Caco-2 (cell line): Measurements from ENCODE around the gene KIF22. TPM values are rescaled to one million over a fixed set of nuclear protein-coding genes. Genes with fewer than 3 reads are reported as not detected.
"Not testable (repeated sequence)": the region's sequence is repeated elsewhere in the genome, so short reads cannot be mapped to it uniquely, and the experiment has no call there.

Source experiments
- BruUV-seq: library from RNA; stranded (reverse); fragments of 400-500 nt; replicated peaks from 2 replicates; lab custom pipeline; 2021; lab: Mats Ljungman, UMichigan
- CTCF ChIA-PET: fragments of 300-600 bp; sonication (Branson Sonifier 250); formaldehyde crosslinking; loops from one replicate; lab custom pipeline; 2022; ENCODE audit warnings: antibody characterized with exemption; lab: Charles Lee
- POLR2A ChIA-PET: fragments of 300-600 bp; sonication (Branson Sonifier 250); formaldehyde crosslinking; loops from one replicate; lab custom pipeline; 2022; ENCODE audit warnings: antibody characterized with exemption; lab: Charles Lee
- DNase-seq, 2 experiments: peaks; one replicate each; pipeline versions ENCODE4 v3.0.0 to v3.0.0-alpha.2; 2020 to 2022
- H3K27me3 ChIP-seq: replicated peaks from 2 replicates; pipeline ENCODE4 v1.6.0; 2011; ENCODE audit warnings: low read length; ENCODE audit not compliant: control insufficient read depth, insufficient read depth
- H3K36me3 ChIP-seq: 2 replicates; pipeline ENCODE4 v1.5.1; 2011; ENCODE audit warnings: low read length; ENCODE audit not compliant: control insufficient read depth, insufficient read depth
- H3K4me1 ChIP-seq: fragments of 250-450 bp; sonication (Bioruptor Pico); 2 replicates; pipeline ENCODE4 v1.5.1; 2020; ENCODE audit warnings: mild to moderate bottlenecking
- H3K4me3 ChIP-seq: 2 replicates; pipeline ENCODE4 v1.5.1; 2011; ENCODE audit warnings: low read depth, mild to moderate bottlenecking, control low read depth, low read length
- H3K9me3 ChIP-seq: fragments of 250-450 bp; sonication (Bioruptor Pico); 2 replicates; pipeline ENCODE4 v1.5.1; 2020; ENCODE audit warnings: mild to moderate bottlenecking, moderate library complexity
- H3K27ac Mint-ChIP-seq: one replicate; pipeline ENCODE4 v1.8.0; 2022; ENCODE audit warnings: mixed read lengths; ENCODE audit not compliant: unreplicated experiment
- H3K27me3 Mint-ChIP-seq: one replicate; pipeline ENCODE4 v1.8.0; 2022; ENCODE audit warnings: mixed read lengths; ENCODE audit not compliant: insufficient read depth, unreplicated experiment
- H3K36me3 Mint-ChIP-seq: one replicate; pipeline ENCODE4 v1.8.0; 2022; ENCODE audit warnings: mild to moderate bottlenecking, mixed read lengths; ENCODE audit not compliant: insufficient read depth, unreplicated experiment
- H3K4me1 Mint-ChIP-seq: one replicate; pipeline ENCODE4 v1.8.0; 2022; ENCODE audit warnings: low read depth, mixed read lengths; ENCODE audit not compliant: unreplicated experiment
- H3K4me3 Mint-ChIP-seq: one replicate; pipeline ENCODE4 v1.8.0; 2022; ENCODE audit warnings: mild to moderate bottlenecking, moderate library complexity, mixed read lengths; ENCODE audit not compliant: unreplicated experiment
- H3K9me3 Mint-ChIP-seq: one replicate; pipeline ENCODE4 v1.8.0; 2022; ENCODE audit warnings: mixed read lengths; ENCODE audit not compliant: unreplicated experiment
- intact Hi-C: fragments of 100-400 bp; cut with micrococcal nuclease; formaldehyde crosslinking; loops from one replicate; pipeline ENCODE4 v1.10.0; 2022; ENCODE audit not compliant: unreplicated experiment
- total RNA-seq: library from RNA; stranded (reverse); gene quantifications from 2 replicates; pipeline ENCODE4 v1.2.3, GENCODE V29; 2022
- TF ChIP-seq, protein P1 (sequence below), 2 experiments: fragments of 200-600 bp in 1 of 2; IDR thresholded peaks; 1 replicate in 1 of 2; 2 replicates in 1 of 2; pipeline versions ENCODE4 v1.5.1 to v1.8.0; 2011 to 2022; ENCODE audit warnings: antibody characterized with exemption in 1 of 2, control low read depth in 1 of 2, inconsistent platforms in 1 of 2, low read depth in 1 of 2, low read length in 1 of 2, mild to moderate bottlenecking in 1 of 2, moderate library complexity in 1 of 2; ENCODE audit not compliant: insufficient read depth in 1 of 2, severe bottlenecking in 1 of 2, unreplicated experiment in 1 of 2

The KIF22 gene
- total RNA-seq, 1 experiment from 2014 or later, result 152 TPM

DNA sequence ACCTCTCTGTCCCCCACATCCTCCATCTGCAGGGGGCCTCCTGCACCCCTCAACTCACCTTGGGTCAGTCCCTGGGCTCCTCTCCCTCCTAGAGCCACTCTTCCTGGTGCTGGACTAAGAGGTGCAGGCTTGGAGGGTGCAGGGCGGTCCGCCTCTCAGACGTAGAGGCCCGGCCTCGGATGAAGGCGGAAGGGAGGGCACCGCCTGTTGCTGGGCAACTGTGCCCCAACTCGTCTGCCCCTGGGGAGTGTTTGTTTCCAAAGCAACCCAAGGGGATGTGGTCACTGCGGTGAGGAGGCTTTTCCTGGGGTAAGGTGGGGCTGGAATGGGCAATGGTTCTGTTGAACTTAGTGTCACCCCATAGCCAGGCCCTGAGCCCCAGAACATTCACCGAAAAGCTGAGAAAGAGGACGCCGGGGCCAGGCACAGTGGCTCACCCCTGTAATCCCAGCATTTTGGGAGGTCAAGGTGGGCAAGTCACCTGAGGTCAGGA is 44.7 kb upstream of the KIF22 start, which contains the start of gene C16orf54:
Gene C16orf54, minus strand, starts transcription at position 138 of the 493 bp plus-strand sequence. CDS start 1,039 bp downstream, outside the sequence.
- H3K36me3 ChIP-seq, result no peaks in the 10 kb centered on the region; the same call in 1 of the 2 replicates
- peak within 1 kb of the TSS; percentile 40 for H3K27ac Mint-ChIP-seq
- H3K4me1 ChIP-seq, result peaks cover 14% of the 10 kb centered on the region
- no TSS peak for BruUV-seq
- ChIA-PET CTCF (no interaction called here), POLR2A (no interaction called here)
- H3K4me3 ChIP-seq, result no peak within 1 kb of the TSS
- no peaks in the 10 kb centered on the region for H3K36me3 Mint-ChIP-seq
- TF ChIP-seq, protein P1, sequence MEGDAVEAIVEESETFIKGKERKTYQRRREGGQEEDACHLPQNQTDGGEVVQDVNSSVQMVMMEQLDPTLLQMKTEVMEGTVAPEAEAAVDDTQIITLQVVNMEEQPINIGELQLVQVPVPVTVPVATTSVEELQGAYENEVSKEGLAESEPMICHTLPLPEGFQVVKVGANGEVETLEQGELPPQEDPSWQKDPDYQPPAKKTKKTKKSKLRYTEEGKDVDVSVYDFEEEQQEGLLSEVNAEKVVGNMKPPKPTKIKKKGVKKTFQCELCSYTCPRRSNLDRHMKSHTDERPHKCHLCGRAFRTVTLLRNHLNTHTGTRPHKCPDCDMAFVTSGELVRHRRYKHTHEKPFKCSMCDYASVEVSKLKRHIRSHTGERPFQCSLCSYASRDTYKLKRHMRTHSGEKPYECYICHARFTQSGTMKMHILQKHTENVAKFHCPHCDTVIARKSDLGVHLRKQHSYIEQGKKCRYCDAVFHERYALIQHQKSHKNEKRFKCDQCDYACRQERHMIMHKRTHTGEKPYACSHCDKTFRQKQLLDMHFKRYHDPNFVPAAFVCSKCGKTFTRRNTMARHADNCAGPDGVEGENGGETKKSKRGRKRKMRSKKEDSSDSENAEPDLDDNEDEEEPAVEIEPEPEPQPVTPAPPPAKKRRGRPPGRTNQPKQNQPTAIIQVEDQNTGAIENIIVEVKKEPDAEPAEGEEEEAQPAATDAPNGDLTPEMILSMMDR (IDR thresholded peaks at IDR 0.05; ENCODE audit: insufficient read depth in 1 of 2, low read depth in 1 of 2, low read length in 1 of 2, severe bottlenecking in 1 of 2, unreplicated experiment in 1 of 2), result no peak
- H3K9me3 ChIP-seq, result no peaks in the 10 kb centered on the region; the same call in 1 of the 2 replicates
- H3K27me3 Mint-ChIP-seq, result no peaks in the 10 kb centered on the region
- peaks cover under 1% of the 10 kb centered on the region for H3K4me1 Mint-ChIP-seq
- H3K4me3 Mint-ChIP-seq, result no peak within 1 kb of the TSS
- no peaks in the 10 kb centered on the region for H3K27me3 ChIP-seq
- intact Hi-C loops, result no loop called here
- no peak for DNase-seq
- no peaks in the 10 kb centered on the region for H3K9me3 Mint-ChIP-seq

DNA sequence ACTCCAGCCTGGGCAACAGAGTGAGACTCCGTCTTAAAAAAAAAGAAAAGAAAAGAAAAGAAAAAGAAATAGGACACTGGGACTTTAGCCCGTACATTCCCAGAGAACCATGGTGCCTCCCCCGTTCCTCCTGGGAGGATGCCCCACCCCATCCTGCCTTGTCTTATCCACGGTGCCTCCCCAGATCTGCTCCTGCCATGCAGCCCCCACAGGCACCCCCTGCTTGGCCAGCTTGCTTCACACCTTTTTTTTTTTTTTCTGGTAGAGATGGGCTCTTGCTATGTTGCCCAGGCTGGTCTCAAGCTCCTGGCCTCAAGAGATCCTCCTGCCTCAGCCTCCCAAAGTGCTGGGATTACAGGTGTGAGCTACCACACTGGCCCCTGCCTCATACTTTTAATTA is 44.0 kb upstream of the KIF22 start:
- H3K36me3 ChIP-seq, H3K4me3 Mint-ChIP-seq, H3K4me1 ChIP-seq, H3K27me3 ChIP-seq, H3K9me3 ChIP-seq, H3K4me3 ChIP-seq, CTCF ChIA-PET, H3K4me1 Mint-ChIP-seq, H3K9me3 Mint-ChIP-seq, H3K36me3 Mint-ChIP-seq, intact Hi-C loops, POLR2A ChIA-PET, DNase-seq, H3K27me3 Mint-ChIP-seq, BruUV-seq: not testable (repeated sequence)
- H3K27ac Mint-ChIP-seq, result peak overlapping the region; percentile 40

GRCh38 chr16:29747947-29748759 is 42.4 kb upstream of the KIF22 start:
- Histone ChIP-seq H3K4me3 (no peak overlapping the region), H3K9me3 (no peaks in the 10 kb centered on the region; the same call in 1 of the 2 replicates), H3K27me3 (no peaks in the 10 kb centered on the region), H3K4me1 (no peaks in the 10 kb centered on the region), H3K36me3 (no peaks in the 10 kb centered on the region)
- H3K9me3 Mint-ChIP-seq, result no peaks in the 10 kb centered on the region
- no peaks in the 10 kb centered on the region for H3K27me3 Mint-ChIP-seq
- no TSS peak for BruUV-seq
- no peaks in the 10 kb centered on the region for H3K36me3 Mint-ChIP-seq
- no peak for DNase-seq
- no peaks in the 10 kb centered on the region for H3K4me1 Mint-ChIP-seq
- no peak overlapping the region for H3K27ac Mint-ChIP-seq
- H3K4me3 Mint-ChIP-seq, result no peak overlapping the region
- CTCF ChIA-PET, result no interaction called here
- TF ChIP-seq, protein P1 (IDR thresholded peaks at IDR 0.05; ENCODE audit: insufficient read depth in 1 of 2, low read depth in 1 of 2, low read length in 1 of 2, severe bottlenecking in 1 of 2, unreplicated experiment in 1 of 2), result no peak
- intact Hi-C loops, result no loop called here
- POLR2A ChIA-PET, result no interaction called here

- POLR2A ChIA-PET, H3K4me1 Mint-ChIP-seq, BruUV-seq, H3K9me3 Mint-ChIP-seq, H3K4me3 ChIP-seq, intact Hi-C loops, CTCF ChIA-PET, H3K4me3 Mint-ChIP-seq, H3K4me1 ChIP-seq, H3K27me3 Mint-ChIP-seq, H3K36me3 ChIP-seq, H3K36me3 Mint-ChIP-seq, H3K9me3 ChIP-seq, H3K27me3 ChIP-seq, DNase-seq: not testable (repeated sequence)
- peak overlapping the region; percentile 48 for H3K27ac Mint-ChIP-seq
Measured at GRCh38 chr16:29748760-29749149, 41.8 kb upstream of the KIF22 start.
